Inflammatory macrophage treated with lipopolysaccharide for 1 hour (primary cell): ENCODE results near the gene TRAF2.
"Not testable (repeated sequence)": the region's sequence is repeated elsewhere in the genome, so short reads cannot be mapped to it uniquely, and the experiment has no call there.

Experiments used
- DNase-seq, 2 donors: peaks; one replicate each; pipeline ENCODE4 v3.0.0-alpha.2; 2020 to 2022

The TRAF2 gene

DNA sequence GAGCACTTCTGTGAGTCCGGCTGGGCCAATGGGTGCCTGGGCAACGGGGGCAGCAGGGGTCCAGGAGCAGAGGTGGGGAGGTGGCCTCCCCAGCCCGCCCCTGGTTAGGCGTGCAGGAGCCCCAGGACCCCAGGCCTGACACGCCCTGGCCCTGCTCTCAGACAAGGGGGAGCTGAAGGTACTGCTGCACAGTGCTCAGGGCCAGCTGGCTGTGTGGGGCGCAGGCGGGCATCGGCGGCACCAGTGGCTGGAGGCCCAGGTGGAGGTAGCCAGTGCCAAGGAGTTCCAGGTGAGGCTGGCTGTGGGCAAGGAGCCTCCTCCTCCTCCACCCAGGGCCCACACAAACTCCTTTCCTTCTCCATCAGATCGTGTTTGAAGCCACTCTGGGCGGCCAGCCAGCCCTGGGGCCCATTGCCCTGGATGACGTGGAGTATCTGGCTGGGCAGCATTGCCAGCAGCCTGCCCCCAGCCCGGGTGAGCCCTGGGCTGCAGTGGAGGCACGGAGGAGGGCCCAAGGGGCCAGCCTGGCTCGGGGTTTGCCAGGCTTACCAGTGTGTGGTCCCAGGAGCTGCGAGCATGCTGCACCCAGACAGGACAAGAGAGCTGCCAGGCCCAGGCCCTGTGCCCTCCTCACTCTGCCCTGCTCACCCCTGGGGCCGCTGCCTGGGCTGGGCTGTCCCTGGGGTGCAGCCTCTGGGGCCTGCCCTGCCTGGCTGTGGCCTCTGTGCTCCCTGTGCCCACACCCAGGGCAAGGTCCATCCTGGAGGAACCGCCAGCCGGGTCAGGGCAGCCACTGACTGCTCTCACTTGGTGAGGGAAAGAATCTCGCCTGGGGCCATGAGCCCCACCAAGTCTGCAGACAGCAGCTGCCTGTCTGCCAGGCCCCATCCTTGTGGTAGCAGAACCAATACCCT is 27.2 kb upstream of the TRAF2 start:
- no peak for DNase-seq

DNA sequence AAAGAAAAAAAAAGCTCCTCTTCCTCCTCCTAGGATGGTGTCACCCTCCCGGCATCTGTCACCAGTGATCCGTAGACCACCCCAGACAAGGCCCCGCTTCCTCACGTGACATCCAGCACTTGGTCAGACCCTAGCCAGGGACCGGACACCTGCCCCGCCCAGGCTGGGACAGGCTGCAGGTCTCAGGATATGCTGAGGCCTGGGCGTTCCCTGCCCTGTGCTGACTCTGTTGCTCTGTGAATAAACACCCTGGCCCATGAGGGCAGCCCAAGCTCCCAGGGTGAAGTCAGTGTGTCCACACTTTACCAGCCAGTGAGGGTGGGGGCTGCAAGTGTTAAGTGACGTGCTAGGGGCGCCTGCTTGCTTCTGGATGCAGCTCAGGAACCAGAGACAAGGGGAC is 25.8 kb upstream of the TRAF2 start:
- DNase-seq: no peak

DNA sequence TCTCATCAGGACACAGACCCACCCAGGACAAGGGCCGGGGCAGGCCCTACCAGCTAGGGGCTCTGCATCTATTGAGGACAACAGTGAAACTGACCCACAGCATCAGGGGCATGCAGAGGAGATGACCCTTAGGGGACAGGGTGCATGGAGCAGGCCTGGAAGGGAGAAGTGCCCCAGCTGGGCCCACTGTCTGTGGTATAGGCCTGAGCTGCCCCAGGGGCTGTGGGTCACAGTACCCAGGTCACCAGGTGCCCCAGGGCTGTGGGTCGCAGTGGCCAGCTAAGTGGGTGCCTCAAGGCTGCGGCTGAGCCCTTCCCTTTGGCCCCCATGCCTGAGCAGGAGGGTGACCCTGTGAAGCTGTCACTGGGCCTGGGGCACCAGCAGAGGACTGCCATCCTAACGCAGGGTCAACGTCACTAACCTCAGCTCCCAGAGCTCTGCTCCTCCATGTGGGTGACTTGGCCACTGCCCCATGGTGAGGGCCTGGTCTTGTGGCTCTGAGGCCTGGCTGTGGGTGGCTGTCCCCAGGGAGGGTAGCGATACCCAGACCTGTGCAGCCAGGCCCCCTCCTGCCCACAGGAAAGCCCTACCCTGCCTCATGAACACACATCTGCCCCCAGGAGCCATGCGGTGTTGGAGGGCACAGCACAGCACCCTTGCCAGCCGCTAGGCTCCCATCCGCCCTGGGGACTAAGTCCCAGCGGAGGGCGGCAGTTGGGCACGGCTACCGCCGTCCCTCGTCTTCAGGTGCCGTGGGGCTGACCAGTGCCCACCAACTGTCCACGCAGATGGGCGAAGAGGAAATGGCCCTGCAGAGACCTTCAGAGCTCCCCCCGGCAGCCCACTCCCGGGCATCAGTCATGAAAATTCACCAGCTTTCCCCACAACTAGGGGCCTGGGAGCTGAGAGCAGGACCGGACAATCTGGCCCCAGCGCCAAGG is 25.1 kb upstream of the TRAF2 start:
- DNase-seq: no peak

DNA sequence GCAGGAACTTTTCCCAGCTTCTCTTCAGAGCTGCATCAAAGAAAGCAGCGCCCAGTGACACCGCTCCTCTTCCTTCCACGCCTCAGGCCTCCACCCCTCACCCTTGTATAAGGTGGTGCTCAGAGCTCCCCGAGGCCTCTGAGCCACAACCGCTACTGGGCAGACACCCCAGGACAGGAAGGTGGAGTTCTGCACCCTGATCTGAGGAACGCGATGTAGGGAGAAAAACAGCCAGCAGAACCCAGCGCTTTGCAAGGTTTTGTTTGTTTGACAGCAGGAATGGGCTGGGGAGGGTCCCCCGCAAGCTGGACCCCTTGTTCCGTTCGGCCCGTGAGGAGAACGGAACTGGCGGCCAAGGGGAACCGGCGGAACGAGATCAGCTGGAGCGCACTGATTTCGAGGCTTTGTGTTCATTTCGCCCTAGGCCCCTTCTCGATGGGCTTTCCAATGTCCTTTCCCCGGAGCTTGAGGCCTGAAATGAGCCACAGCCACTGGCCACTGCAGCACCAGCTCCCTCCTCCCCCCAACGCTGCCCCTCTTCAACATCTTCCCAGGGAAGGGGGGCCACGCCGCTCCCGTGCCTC is 24.4 kb upstream of the TRAF2 start:
- no peak for DNase-seq

DNA sequence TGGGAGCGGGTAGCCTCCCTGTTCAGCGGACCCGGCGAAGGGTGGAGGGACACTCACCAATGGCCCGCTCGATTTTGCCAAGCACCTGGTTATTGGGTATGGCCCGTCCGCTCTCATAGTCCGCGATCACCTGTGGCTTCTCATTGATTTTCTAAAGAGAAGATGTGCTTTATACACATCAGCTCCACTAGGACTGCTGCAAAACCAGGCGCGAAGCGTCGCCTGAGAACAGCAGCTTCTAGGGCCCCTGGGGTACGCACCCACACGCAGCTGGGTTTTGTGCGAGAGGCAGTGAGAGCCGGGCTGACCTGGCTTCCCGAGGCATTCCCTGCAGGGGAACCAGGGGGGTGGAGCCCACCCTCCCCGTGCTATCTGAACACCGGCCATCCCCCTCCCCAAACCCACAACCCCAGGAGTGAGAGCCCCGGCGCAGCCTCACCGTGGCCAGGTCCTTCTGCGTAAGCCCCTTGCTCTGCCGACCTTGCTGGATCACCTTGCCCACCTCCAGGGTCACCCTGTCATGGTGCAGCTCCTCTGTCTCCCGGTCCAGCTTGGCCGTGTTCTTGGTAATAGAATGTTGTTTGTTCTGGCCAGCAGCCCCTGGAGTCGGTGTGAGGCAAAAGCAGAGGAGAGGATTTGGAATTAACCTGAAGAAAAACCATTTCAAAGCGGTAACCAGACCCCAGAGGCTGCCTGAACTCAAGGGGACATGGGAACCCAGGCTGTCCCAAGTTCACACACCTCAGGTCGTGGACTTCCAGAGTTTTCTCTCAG is 23.3 kb upstream of the TRAF2 start:
- no peak for DNase-seq

DNA sequence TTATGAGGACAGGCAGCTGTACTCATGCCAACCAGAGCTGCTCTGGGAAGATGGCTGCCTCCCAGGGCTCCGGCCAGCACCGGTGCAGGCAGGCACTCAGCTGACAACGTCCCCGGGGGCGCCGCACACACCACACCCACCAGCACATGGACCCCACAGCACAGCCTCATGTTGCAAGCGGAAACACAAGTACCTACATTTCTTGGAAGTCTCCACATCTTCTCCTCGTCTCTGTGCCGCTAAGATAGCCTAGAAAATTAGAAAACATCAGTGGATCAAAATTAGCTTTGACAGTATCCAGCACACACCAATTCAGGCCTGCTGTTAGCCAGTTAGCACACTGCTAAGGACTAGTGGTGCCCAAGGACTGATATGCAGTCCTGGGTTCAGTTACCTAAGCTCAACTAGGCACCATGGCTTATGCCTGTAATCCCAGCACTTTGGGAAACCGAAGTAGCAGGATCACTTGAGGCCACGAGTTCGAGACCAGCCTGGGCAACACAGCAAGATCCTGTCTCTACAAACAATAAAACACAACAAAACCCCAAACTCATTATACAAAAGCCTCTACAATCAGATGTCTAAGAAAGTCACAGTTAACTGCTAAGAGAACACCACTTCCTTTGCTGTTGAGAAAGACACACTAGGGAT is 22.6 kb upstream of the TRAF2 start:
- DNase-seq: no peak

DNA sequence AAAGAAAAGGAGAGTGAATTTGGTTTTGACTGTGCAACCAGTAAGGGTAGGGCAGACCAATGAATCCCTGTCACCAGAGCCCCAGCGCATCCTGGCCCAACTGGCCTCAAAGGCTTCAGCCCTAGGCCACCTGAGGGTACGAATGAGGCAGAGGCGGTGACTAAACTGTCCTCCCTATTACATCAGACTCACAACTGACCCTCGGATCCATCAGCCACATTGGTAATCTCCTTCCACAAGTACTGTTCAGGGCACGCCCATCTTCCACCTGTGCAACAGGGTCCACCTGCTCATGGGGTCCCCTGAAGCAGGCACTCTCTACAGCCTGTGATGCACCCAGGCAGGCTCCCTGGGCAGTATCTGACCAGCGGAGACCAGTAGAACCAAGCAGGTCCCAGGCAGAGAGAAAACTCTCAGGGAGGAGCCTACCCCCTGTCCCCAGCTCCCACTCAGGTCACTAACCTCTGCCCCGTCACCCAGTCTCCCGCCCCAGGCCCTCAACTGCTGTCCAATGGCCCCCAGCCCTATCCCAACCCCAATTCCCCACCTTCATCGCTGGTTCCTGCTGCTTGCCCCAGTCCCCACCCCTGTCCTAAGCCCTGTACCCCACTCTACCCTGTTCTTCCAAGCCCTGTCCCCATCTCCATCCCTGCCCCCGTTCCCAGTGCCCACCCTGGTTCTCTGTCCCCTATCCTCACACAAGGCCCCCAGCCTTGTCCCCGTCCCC is 21.1 kb upstream of the TRAF2 start:
- no peak for DNase-seq

DNA sequence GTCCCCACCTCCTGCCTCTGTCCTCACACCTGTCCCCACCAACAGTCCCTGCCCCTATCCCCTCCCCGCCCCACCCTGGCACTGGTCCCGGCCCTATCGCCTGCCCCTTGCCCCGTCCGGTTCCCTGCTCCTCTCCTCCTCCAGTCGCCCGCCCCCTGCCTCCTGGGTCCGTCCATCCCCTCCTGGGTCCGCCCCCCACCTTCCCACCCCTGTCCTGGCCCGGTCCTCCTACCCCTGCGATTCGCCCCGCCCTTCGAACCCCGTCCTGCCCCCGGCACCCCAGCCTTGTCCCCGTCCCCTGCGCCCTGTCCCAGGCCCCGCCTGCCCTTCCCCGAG is 20.6 kb upstream of the TRAF2 start:
- no peak for DNase-seq

DNA sequence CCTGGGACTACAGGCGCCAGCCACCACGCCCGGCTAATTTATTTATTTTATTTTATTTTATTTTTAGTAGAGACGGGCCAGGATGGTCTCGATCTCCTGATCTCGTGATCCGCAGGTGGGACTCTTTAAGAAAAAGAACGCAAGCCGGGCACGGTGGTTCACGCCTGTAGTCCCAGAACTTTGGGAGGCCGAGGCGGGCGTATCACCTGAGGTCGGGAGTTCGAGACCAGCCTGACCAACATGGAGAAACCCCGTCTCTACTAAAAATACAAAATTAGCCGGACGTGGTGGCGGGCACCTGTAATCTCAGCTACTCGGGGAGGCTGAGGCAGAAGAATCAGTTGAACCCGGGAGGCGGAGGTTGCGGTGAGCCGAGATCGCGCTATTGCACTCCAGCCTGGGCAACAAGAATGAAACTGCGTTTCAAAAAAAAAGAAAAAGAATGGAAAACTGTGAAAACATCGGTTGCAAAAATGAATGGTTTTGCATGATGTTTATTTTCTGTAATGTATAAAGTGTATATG is 19.4 kb upstream of the TRAF2 start:
- not testable (repeated sequence) for DNase-seq

DNA sequence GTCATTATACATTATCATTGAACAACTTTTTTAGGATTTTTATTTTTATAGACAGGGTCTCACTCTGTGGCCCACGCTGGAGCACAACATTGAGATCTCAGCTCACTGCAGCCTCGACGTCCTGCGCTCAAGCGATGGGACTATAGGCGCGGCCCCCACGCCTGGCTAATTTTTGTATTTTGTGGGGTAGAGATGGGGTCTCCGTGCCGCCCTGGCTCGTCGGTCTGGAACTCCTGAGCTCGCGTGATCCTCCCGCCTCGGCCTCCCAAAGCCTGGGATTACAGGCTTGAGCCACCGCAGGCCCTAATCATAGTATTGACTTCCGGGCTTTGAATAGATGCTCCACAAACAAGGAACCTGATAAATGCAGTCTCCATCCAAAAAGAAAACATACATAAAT is 18.8 kb upstream of the TRAF2 start:
- DNase-seq: no peak

DNA sequence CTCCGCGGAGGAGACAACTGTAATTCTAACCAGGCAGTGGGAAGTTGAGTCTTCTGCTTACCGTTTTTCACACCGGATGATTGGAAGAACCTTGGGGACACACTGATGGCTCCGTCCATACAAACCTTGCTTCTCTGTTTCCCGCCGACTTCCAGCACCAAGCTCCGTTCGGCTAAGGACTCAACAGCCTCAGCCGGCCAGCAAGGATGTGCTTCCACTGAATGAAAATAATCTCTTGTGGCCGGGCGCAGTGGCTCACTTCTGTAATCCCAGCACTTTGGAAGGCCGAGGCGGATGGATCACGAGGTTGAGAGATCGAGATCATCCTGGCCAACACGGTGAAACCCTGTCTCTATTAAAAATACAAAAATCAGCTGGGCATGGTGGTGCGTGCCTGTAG is 18.4 kb upstream of the TRAF2 start:
- DNase-seq: no peak

DNA sequence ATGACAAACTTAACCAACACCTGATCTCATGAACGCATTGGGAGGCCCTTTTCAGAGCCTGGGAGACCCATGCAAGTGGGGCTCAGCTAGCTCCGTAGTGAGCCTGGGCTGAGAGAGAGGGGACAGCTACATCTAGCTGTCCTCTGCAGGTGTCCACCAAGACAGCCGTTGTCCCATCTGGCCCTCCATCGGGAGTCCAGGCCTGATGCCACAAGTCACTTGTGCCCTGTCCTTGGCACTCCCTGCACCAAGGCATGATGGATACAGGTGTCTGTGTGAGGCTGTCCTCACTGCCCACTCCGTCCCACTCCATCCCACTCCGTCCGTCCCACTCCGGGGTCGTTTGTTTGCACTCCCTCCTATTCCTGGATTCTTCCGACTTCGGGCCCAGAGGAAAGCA is 17.7 kb upstream of the TRAF2 start:
- DNase-seq: no peak

DNA sequence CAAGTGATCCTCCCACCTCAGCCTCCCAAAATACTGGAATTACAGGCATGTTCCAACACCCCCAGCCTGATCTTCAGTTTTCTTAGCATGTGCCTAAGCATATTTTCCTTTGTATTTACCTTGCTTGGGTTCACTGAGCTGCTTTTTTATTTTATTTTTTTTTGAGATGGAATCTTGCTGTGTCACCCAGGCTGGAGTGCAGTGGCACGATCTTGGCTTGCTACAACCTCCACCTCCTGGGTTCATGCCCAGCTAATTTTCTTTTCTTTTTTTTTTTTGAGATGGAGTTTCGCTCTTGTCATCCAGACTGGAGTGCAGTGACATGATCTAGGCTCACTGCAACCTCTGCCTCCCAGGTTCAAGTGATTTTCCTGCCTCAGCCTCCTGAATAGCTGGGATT is 16.7 kb upstream of the TRAF2 start:
- not testable (repeated sequence) for DNase-seq

DNA sequence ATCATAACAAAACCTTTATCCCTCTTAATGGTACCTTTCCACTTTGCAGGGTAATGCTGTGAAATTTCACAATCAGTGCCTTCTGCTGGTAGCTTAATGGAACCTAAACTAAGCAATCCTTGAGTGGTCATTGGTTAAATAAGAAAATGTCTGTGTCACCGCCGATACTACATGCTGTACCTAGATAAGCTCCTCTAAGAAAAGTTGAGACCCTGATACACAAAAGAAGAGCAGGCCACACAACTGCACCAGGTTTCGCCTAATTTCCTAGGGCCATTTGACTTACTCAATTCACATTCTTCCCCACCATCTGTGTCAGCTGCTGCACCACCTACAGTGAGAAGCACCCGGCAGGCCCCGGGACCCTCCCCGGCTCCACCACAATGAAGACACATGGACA is 11.2 kb upstream of the TRAF2 start:
- DNase-seq: no peak

DNA sequence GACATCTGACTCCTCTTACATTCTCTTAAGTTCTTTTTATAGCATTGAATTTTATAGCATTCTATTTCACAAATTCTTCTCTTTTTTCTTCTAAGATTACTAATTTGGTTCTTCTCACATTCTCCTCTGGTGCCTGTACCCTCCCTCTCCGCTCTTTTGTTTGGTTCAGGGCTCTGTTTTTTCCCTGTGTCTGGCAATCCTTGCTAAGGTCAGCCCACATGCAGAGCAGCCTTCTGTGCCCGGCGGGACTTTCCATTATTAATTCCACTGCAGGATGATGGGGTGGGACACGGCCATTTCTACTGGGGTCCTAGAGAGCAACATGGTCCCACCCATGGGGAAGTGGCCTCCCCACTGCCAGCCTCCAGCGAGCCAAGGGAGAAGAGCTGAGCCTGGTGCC is 9.8 kb upstream of the TRAF2 start:
- no peak for DNase-seq

DNA sequence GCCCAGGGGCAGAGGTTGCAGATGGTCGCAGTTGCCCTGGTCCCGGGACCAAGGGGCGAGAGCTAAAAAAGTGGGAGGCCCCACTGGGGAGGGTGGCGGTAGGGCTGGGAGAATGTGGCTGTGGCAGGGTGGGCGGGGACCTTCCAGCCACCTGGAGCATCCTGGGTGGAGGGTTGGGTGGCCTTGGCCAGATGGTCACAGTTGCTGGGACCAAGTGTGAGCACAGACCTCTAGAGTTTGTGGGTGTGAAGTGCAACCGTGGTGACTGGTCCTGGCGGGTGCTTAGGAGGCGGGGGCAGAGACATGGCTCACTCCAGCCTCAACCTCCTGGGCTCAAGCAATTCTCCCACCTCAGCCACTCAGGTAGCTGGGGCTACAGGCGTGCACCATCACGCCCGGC is 5.7 kb upstream of the TRAF2 start:
- DNase-seq: no peak

DNA sequence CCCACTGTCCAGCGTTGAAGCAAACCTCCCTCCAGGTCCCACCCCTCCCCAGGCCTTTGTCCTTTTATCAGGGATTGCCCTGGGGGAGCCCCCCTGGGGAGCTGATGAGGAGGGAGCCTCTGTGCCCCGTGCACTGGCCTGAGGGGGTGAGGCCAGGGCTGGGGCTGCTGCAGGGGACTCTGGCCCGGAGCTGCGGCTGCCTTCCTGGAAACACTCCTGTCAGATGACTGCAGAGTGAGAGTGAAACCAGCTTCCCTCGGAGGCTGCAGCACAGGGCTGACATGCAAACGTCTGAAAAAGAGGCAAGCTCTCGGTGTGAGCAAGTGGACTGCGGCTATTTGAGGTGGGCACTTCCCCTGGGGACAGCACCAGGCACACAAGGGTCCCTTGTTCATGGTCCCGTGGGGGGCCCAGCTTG is 4.6 kb upstream of the TRAF2 start:
- DNase-seq: peak; percentile 42 to 72

DNA sequence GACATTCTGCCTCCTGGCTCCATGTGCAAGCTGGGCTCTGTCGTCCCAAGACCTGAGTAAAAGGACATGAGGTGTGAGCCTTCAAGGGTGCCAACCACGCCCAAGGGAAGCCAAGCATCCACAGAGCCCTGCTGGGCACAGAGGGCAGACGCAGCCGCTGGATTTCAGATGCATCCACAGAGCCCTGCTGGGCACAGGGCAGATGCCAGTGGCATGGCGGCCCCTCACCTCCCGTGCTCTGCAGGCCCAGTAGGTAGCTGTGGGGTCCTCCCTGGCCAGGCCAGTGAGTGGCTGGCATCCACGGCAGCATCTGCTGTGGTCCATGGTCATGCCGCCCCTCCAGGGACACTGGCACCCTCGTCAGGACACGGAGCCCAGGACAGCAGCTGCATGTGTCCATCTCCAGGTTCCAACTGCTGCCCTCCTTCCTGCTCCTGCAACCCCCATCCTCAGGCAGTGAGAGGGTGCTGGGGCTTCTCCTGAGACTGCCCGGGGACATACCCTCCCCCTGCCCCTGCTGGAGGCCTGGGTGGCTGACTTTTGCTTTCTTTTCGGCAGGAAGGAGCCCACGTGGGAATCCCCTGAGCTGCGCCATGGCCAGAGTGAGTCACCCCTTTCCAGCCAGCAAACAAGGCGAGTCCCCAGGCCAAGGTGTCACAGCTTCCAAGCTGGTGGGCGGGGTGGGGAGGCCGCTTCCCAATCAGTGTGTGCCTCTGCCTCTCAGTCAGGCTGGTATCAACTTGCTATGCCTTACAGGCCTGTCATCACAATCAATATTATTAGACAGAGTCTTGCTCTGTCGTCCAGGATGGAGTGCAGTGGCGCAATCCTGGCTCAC is 4.0 kb upstream of the TRAF2 start:
- DNase-seq: peak; percentile 88 to 96

DNA sequence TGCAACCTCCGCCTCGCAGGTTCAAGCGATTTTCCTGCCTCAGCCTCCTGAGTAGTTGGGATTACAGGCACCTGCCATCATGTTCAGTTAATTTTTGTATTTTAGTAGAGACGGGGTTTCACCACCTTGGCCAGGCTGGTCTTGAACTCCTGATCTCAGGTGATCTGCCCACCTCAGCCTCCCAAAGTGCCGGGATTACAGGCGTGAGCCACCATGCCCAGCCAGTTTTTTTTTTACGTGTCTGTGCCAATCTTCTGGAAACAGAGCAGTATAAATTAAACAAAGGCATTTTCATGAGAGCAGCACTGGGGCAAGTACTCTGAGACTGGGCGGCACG is 3.4 kb upstream of the TRAF2 start:
- DNase-seq: not testable (repeated sequence)

DNA sequence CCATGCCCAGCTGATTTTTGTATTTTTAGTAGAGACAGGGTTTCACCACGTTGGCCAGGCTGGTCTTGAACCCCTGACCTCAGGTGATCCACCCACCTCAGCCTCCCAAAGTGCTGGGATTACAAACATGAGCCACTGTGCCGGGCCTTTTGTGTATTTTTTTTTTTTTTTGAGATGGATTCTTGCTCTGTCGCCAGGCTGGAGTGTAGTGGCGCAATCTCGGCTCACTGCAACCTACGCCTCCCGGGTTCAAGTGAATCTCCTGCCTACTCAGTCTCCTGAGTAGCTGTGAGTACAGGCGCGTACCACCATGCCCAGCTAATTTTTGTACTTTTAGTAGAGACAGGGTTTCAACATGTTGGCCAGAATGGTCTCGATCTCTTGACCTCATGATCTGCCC is 2.6 kb upstream of the TRAF2 start:
- not testable (repeated sequence) for DNase-seq
